Measurements from ENCODE around the gene ITPR1. TPM values are rescaled to one million over a fixed set of nuclear protein-coding genes. Genes with fewer than 3 reads are reported as not detected.

The ITPR1 gene
- total and polyA plus RNA-seq, 2 experiments from 2014 or later: 6.8 to 21.0 TPM

DNA sequence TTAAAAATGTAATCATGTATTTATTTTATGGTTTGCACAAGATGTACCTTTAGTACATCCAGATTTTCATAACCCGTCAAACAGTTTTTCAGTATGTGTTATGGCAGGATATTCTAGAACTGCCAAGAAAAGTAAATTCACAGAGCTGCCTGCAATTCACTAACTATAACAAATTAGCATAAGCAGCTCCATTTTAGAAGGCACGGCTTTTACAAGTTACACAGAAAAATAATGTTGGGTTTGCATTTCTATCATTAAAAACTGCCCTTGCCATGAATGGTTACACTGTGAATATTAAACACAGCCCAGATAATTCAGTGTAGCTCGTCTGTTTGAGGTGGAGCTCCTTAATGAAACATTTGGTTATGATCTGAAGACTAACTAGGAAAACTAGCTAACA lies 391.7 kb downstream of the ITPR1 start:
- DNase-seq (ENCODE audit: low spot score) (no peak), ATAC-seq (no peak)
- TF ChIP-seq, protein P1, sequence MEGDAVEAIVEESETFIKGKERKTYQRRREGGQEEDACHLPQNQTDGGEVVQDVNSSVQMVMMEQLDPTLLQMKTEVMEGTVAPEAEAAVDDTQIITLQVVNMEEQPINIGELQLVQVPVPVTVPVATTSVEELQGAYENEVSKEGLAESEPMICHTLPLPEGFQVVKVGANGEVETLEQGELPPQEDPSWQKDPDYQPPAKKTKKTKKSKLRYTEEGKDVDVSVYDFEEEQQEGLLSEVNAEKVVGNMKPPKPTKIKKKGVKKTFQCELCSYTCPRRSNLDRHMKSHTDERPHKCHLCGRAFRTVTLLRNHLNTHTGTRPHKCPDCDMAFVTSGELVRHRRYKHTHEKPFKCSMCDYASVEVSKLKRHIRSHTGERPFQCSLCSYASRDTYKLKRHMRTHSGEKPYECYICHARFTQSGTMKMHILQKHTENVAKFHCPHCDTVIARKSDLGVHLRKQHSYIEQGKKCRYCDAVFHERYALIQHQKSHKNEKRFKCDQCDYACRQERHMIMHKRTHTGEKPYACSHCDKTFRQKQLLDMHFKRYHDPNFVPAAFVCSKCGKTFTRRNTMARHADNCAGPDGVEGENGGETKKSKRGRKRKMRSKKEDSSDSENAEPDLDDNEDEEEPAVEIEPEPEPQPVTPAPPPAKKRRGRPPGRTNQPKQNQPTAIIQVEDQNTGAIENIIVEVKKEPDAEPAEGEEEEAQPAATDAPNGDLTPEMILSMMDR (conservative IDR thresholded peaks at IDR 0.05; ENCODE audit: low read depth in 2 of 2): no peak
- TF ChIP-seq ETS1 (IDR thresholded peaks at IDR 0.05): no peak
- no peak for TF ChIP-seq STAT1 (IDR thresholded peaks at IDR 0.05; ENCODE audit: unreplicated experiment)
- no peak for TF ChIP-seq NANOG (IDR thresholded peaks at IDR 0.05; ENCODE audit: borderline replicate concordance)
- no peak for TF ChIP-seq EZH2phosphoT487 (IDR thresholded peaks at IDR 0.05; ENCODE audit: unreplicated experiment)
- no peak for TF ChIP-seq EZH2 (IDR thresholded peaks at IDR 0.05; ENCODE audit: low read depth, unreplicated experiment)
- TF ChIP-seq CREB1 (CRISPR knock-in tag; IDR thresholded peaks at IDR 0.05; ENCODE audit: low read depth): no peak
- no peak for TF ChIP-seq JUNB (IDR thresholded peaks at IDR 0.05; ENCODE audit: unreplicated experiment)
- no peak for TF ChIP-seq ZNF331 (CRISPR knock-in tag; IDR thresholded peaks at IDR 0.05; ENCODE audit: low read depth)
- no peak for TF ChIP-seq ZNF114 (CRISPR knock-in tag; IDR thresholded peaks at IDR 0.05)
- no peak for TF ChIP-seq ZNF462 (CRISPR knock-in tag; IDR thresholded peaks at IDR 0.05)
- H3K27me3 Mint-ChIP-seq (ENCODE audit: insufficient read depth, low read depth, poor library complexity): peaks cover 3% of the 10 kb centered on the region
- H3K9me2 ChIP-seq (ENCODE audit: insufficient read depth): no peaks in the 10 kb centered on the region
- H3K27ac ChIP-seq (ENCODE audit: low read depth): no peak overlapping the region
- H3K27me3 ChIP-seq (ENCODE audit: insufficient read depth): no peaks in the 10 kb centered on the region
- H4K20me1 ChIP-seq (replicated peaks; ENCODE audit: insufficient read depth): no peaks in the 10 kb centered on the region
- H3K4me3 Mint-ChIP-seq: no peak overlapping the region
- no peaks in the 10 kb centered on the region for H3K36me3 ChIP-seq (ENCODE audit: insufficient read depth)
- no peak overlapping the region for H3K4me3 ChIP-seq
- no peak overlapping the region for H2AFZ ChIP-seq
- H3K27ac Mint-ChIP-seq: no peak overlapping the region
- no peaks in the 10 kb centered on the region for H3F3A ChIP-seq (replicated peaks; ENCODE audit: low read depth)
- no peaks in the 10 kb centered on the region for H3K36me3 Mint-ChIP-seq (ENCODE audit: low read depth)
- H3K4me1 Mint-ChIP-seq: no peaks in the 10 kb centered on the region; the same call in 2 of the 3 replicates
- 0 out of 2 replicates have a peak, but pooled peaks cover 4% of the 10 kb centered on the region for H3K4me1 ChIP-seq (ENCODE audit: insufficient read depth)
- H3K9me3 Mint-ChIP-seq: no peaks in the 10 kb centered on the region
- H3K4me2 ChIP-seq: no peak overlapping the region
- no peaks in the 10 kb centered on the region for H3K79me2 ChIP-seq (replicated peaks; ENCODE audit: insufficient read depth)

Data from GM23338 (cell line).